Stomach (tissue), 9 donors: ENCODE results near the gene MICAL3. TPM values are rescaled to one million over a fixed set of nuclear protein-coding genes. Genes with fewer than 3 reads are reported as not detected.

Experiments
- DNase-seq, 2 donors: peaks; one replicate each; pipeline versions ENCODE4 v3.0.0 to v3.0.0-alpha.2; 2013 to 2019
- H3K27ac ChIP-seq, 5 donors: fragments of 200-600 bp in 4 of 5; sonication (generic) in 4 of 5; one replicate each; pipeline ENCODE4 v1.5.1; 2013 to 2019; ENCODE audit warnings: mild to moderate bottlenecking in 1 of 5, moderate library complexity in 1 of 5
- H3K27me3 ChIP-seq, 3 donors: fragments of 200-600 bp; sonication (generic); one replicate each; pipeline ENCODE4 v1.5.1; 2017 to 2019; ENCODE audit warnings: mixed run types in 1 of 3
- H3K36me3 ChIP-seq, 4 donors: fragments of 200-600 bp; sonication (generic); 1 replicate in 3 of 4; 2 replicates in 1 of 4; pipeline ENCODE4 v1.5.1; 2016 to 2019
- H3K4me1 ChIP-seq, 4 donors: fragments of 200-600 bp; sonication (generic); one replicate each; pipeline ENCODE4 v1.5.1; 2016 to 2019
- H3K4me3 ChIP-seq, 4 donors: fragments of 200-600 bp; sonication (generic) in 3 of 4; one replicate each; pipeline ENCODE4 v1.5.1; 2016 to 2019; ENCODE audit warnings: mild to moderate bottlenecking in 1 of 4
- H3K9me3 ChIP-seq, 4 donors: fragments of 200-600 bp; sonication (generic); one replicate each; pipeline ENCODE4 v1.5.1; 2016 to 2019
- EP300 ChIP-seq: sonication (generic); formaldehyde crosslinking; IDR thresholded peaks from one replicate; pipeline ENCODE4 v1.6.1; 2017; ENCODE audit warnings: antibody characterized with exemption
- POLR2A ChIP-seq, 4 donors: fragments of 450-650 bp; IDR thresholded peaks; one replicate each; pipeline ENCODE4 v1.6.1; 2016; ENCODE audit warnings: antibody characterized with exemption in 4 of 4, control low read depth in 2 of 4, mild to moderate bottlenecking in 1 of 4, moderate library complexity in 1 of 4
- POLR2AphosphoS5 ChIP-seq, 3 donors: sonication (generic); formaldehyde crosslinking; IDR thresholded peaks; one replicate each; pipeline ENCODE4 v1.6.1; 2016; ENCODE audit warnings: antibody characterized with exemption in 3 of 3
- WGBS, 5 donors: extraction: QIAGEN DNeasy Blood & Tissue Kit in 3 of 5; methylation state at CpG; one replicate each; pipeline versions ENCODE4 v1.1.5 to v1.1.7; 2013 to 2018; 5-methylcytosine and 5-hydroxymethylcytosine counted together
- intact Hi-C: fragments of 100-400 bp; cut with DNase I; formaldehyde crosslinking; loops from one replicate; pipeline ENCODE4 v1.15.1; 2023; ENCODE audit warnings: low total_unique reads
- polyA plus RNA-seq, 3 donors: library from polyadenylated mRNA; stranded (reverse); fragments of 200-250 nt; gene quantifications; one replicate each; pipeline ENCODE4 v1.2.3, GENCODE V29; 2013
- total RNA-seq, 5 donors: library from RNA; depleted of rRNA; stranded (reverse); fragments of >200 nt; gene quantifications; one replicate each; pipeline versions ENCODE4 v1.1.0 to v1.2.3, GENCODE V29; 2014 to 2016
- TF ChIP-seq, protein P1 (sequence below), 7 experiments: fragments of 450-650 bp in 4 of 7; fragments of 200-600 bp in 3 of 7; sonication (generic) in 3 of 7; IDR thresholded peaks; one replicate each; pipeline ENCODE4 v1.5.1; 2016 to 2019; ENCODE audit warnings: antibody characterized with exemption in 7 of 7, control low read depth in 2 of 7, mild to moderate bottlenecking in 1 of 7
- donor health status: healthy with polysubstance abuse.
- donor health status: Bipolar disorder and iron deficiency.
- donor health status: healthy.

MICAL3 gene
- total and polyA plus RNA-seq, 8 donors: 3.5 to 130 (median 24.0) TPM

DNA sequence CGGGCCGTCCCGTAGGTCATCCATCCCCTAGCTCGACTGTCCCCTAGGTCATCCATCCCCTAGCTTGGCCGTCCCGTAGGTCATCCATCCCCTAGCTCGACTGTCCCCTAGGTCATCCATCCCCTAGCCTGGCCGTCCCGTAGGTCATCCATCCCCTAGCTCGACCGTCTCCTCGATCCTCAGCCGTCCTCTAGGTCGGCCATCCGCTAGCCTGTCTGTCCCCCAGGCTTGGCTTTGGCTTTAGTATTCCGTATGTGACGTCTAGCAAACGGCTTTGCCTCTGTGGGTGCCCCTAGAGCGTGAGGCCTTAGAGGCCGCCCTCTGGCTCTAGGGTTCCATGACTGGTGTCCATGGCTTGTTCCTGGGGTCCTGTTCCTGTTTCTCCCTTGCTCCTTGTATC is 209.5 kb downstream of the MICAL3 start:
- Histone ChIP-seq H3K9me3 (no peaks in the 10 kb centered on the region), H3K4me3 (no peak overlapping the region), H3K4me1 (no peaks in the 10 kb centered on the region), H3K27me3 (no peaks in the 10 kb centered on the region), H3K27ac (no peak overlapping the region), H3K36me3 (peaks cover 22 to 97% (median 95%) of the 10 kb centered on the region in 4 donors)
- intact Hi-C loops: no loop called here
- WGBS, 5 donors: 91 to 97% (median 95%) methylated on average over 20 of the region's 20 CpGs
- TF ChIP-seq EP300 (no peak), POLR2AphosphoS5 (IDR thresholded peaks at IDR 0.05) (no peak), POLR2A (IDR thresholded peaks at IDR 0.05) (no peak)
- TF ChIP-seq, protein P1, sequence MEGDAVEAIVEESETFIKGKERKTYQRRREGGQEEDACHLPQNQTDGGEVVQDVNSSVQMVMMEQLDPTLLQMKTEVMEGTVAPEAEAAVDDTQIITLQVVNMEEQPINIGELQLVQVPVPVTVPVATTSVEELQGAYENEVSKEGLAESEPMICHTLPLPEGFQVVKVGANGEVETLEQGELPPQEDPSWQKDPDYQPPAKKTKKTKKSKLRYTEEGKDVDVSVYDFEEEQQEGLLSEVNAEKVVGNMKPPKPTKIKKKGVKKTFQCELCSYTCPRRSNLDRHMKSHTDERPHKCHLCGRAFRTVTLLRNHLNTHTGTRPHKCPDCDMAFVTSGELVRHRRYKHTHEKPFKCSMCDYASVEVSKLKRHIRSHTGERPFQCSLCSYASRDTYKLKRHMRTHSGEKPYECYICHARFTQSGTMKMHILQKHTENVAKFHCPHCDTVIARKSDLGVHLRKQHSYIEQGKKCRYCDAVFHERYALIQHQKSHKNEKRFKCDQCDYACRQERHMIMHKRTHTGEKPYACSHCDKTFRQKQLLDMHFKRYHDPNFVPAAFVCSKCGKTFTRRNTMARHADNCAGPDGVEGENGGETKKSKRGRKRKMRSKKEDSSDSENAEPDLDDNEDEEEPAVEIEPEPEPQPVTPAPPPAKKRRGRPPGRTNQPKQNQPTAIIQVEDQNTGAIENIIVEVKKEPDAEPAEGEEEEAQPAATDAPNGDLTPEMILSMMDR (IDR thresholded peaks at IDR 0.05): no peak
- DNase-seq: no peak

DNA sequence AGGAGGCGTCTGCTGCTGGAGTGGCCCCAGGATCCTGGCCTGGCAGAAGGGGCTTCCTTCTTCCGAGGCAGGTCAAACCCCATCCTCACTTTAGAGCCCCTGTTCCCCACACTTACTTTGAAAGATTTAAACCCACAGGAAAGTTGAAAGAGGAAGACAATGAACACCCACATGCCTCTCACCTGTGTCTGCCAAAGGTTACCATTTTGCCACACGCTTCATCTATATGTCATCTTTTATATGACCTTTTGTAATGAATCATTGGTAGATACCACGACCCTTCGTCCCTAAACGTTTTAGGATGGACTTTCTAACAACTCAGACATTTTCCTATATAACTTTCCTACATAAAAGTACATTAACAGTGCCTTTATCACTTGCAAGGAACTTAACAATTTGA is 210.3 kb downstream of the MICAL3 start:
- Histone ChIP-seq H3K27me3 (no peaks in the 10 kb centered on the region), H3K4me3 (no peak overlapping the region), H3K27ac (no peak overlapping the region), H3K9me3 (no peaks in the 10 kb centered on the region), H3K4me1 (no peaks in the 10 kb centered on the region), H3K36me3 (peaks cover 22 to 99% (median 97%) of the 10 kb centered on the region in 4 donors)
- intact Hi-C loops: no loop called here
- no peak for DNase-seq
- WGBS, 5 donors: 81 to 89% (median 87%) methylated on average over 6 of the region's 6 CpGs
- TF ChIP-seq EP300 (no peak), POLR2A (IDR thresholded peaks at IDR 0.05) (no peak), POLR2AphosphoS5 (IDR thresholded peaks at IDR 0.05) (no peak)
- TF ChIP-seq, protein P1 (IDR thresholded peaks at IDR 0.05): no peak

DNA sequence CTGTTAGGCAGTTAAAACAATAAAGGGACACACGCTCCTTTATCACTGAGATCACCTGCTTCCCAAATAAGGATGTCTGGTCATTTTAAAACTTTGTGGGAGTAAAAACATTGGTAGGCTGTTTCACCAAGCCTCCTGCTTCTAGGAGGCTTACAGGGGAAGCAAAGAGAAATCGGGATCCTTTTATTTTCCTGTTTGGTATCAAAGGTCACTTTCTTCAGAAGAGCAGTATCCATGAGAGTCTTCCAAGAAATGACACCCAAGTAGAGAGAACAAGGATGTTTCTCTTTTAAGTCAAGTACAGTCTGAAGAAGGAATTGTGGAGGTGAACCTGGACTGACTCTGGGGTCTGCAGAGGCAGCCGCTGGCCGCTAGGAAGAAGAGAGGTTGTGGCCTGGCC is 213.2 kb downstream of the MICAL3 start:
- Histone ChIP-seq H3K4me1 (peaks cover 3 to 20% (median 7%) of the 10 kb centered on the region in 4 donors), H3K27me3 (no peaks in the 10 kb centered on the region), H3K27ac (no peak overlapping the region), H3K9me3 (no peaks in the 10 kb centered on the region), H3K4me3 (no peak overlapping the region), H3K36me3 (peaks cover 25 to 98% (median 95%) of the 10 kb centered on the region in 4 donors)
- DNase-seq: no peak
- TF ChIP-seq, protein P1 (IDR thresholded peaks at IDR 0.05): no peak
- TF ChIP-seq POLR2A (IDR thresholded peaks at IDR 0.05) (no peak), POLR2AphosphoS5 (IDR thresholded peaks at IDR 0.05) (no peak), EP300 (no peak)
- intact Hi-C loops: no loop called here
- WGBS, 5 donors: 78 to 91% (median 85%) methylated on average over 4 of the region's 4 CpGs

DNA sequence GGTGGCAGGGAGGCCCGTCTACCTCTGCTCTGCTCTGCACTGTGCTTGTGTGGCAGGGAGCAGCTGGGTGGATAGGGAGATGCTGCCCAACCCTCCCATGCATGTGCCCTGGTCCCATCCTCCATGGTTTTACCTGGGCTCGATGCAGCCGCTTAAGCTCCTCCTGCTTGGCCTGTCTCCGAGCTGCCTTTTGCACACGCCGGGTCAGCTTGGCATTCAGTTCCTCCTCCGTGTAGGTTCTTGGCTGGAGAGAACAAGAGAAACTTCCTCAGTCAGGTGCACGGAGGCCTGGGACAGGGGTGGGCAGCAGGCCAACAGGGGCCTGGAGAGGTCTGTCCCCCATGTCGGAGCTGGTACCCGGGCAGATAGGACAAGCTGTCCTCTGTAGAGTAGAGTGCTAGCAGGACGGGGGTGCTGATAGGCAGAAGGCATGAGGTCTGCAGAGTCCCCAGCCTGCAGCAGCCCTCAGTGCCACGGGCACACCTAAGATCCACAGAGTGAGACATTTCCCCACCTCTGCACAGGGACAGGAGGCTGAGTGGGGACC is 213.7 kb downstream of the MICAL3 start:
- H3K27me3 ChIP-seq: no peaks in the 10 kb centered on the region
- TF ChIP-seq, protein P1 (IDR thresholded peaks at IDR 0.05): no peak
- no peak for TF ChIP-seq POLR2A (IDR thresholded peaks at IDR 0.05)
- TF ChIP-seq POLR2AphosphoS5 (IDR thresholded peaks at IDR 0.05): no peak
- TF ChIP-seq EP300: no peak
- DNase-seq: peak in 1 of 2 donors; percentile 30
- 72 to 82% (median 81%) methylated on average over 11 to 12 of the region's 12 CpGs for WGBS, 5 donors
- intact Hi-C loops: no loop called here
- no peak overlapping the region for H3K4me3 ChIP-seq
- H3K36me3 ChIP-seq: peaks cover 27 to 98% (median 95%) of the 10 kb centered on the region in 4 donors
- no peak overlapping the region for H3K27ac ChIP-seq
- H3K9me3 ChIP-seq: no peaks in the 10 kb centered on the region
- peaks cover 3 to 23% (median 7%) of the 10 kb centered on the region in 4 donors for H3K4me1 ChIP-seq
